BLaER1 treated with 17β-estradiol and CSF1 and Interleukin-3, amounts not matched to agents 10 nM and 100 nM (cell line): ENCODE measurements around the gene OR10AD1.

Experiments used
- H3K27ac ChIP-seq, 11 experiments: shearing (Covaris generic); formaldehyde crosslinking; 2 replicates each; pipeline ENCODE4 v1.8.1; 2022
- H3K27me3 ChIP-seq, 11 experiments: shearing (Covaris generic); formaldehyde crosslinking; 2 replicates each; pipeline ENCODE4 v1.8.1; 2022
- H3K36me3 ChIP-seq, 11 experiments: shearing (Covaris generic); formaldehyde crosslinking; 2 replicates each; pipeline ENCODE4 v1.8.1; 2022
- H3K4me1 ChIP-seq, 10 experiments: shearing (Covaris generic); formaldehyde crosslinking; 2 replicates each; pipeline ENCODE4 v1.8.1; 2022
- H3K4me2 ChIP-seq, 11 experiments: shearing (Covaris generic); formaldehyde crosslinking; 2 replicates each; pipeline ENCODE4 v1.8.1; 2022
- H3K4me3 ChIP-seq, 10 experiments: shearing (Covaris generic); formaldehyde crosslinking; 2 replicates each; pipeline ENCODE4 v1.8.1; 2022
- H3K9ac ChIP-seq, 11 experiments: shearing (Covaris generic); formaldehyde crosslinking; 2 replicates each; pipeline ENCODE4 v1.8.1; 2022
- H3K9me3 ChIP-seq, 11 experiments: shearing (Covaris generic); formaldehyde crosslinking; replicated peaks in 1 of 11; 2 replicates each; pipeline ENCODE4 v1.8.1; 2022
- H4K20me1 ChIP-seq, 11 experiments: shearing (Covaris generic); formaldehyde crosslinking; 2 replicates each; pipeline ENCODE4 v1.8.1; 2022
- Cebpa-rat ChIP-seq, 11 experiments: shearing (Covaris generic); IDR thresholded peaks; 2 replicates each; pipeline ENCODE4 v1.8.1; 2022

The OR10AD1 gene

GRCh38 chr12:48184549-48184922 is 18.6 kb downstream of the OR10AD1 start:
- Histone ChIP-seq H4K20me1 (peaks cover 0 to 13% (median 0%) of the 10 kb centered on the region in 11 experiments; a peak in 3 of 22 replicates), H3K9me3 (no peaks in the 10 kb centered on the region), H3K27me3 (peaks cover 25 to 41% (median 32%) of the 10 kb centered on the region in 11 experiments), H3K4me2 (peak overlapping the region; percentile 77 to 98 (median 94); a peak in 21 of 22 replicates), H3K27ac (no peak overlapping the region), H3K36me3 (no peaks in the 10 kb centered on the region), H3K9ac (no peak overlapping the region; a peak in 1 of 22 replicates), H3K4me1 (peaks cover 31 to 51% (median 36%) of the 10 kb centered on the region in 10 experiments), H3K4me3 (peak overlapping the region; percentile 65 to 86 (median 76); a peak in 14 of 20 replicates)
- TF ChIP-seq Cebpa-rat (IDR thresholded peaks at IDR 0.05): no peak

GRCh38 chr12:48183876-48184548 is 19.1 kb downstream of the OR10AD1 start:
- Histone ChIP-seq H3K4me1 (peaks cover 31 to 51% (median 36%) of the 10 kb centered on the region in 10 experiments), H3K9ac (peak overlapping the region; percentile 26 to 72 (median 64); a peak in 21 of 22 replicates), H3K4me2 (peak overlapping the region; percentile 77 to 98 (median 94)), H4K20me1 (peaks cover 0 to 13% (median 0%) of the 10 kb centered on the region in 11 experiments; a peak in 3 of 22 replicates), H3K9me3 (no peaks in the 10 kb centered on the region), H3K36me3 (no peaks in the 10 kb centered on the region), H3K4me3 (peak overlapping the region; percentile 65 to 86 (median 76)), H3K27ac (peak overlapping the region in 1 of 11 experiments; percentile 58; a peak in 1 of 22 replicates), H3K27me3 (peaks cover 25 to 41% (median 32%) of the 10 kb centered on the region in 11 experiments)
- TF ChIP-seq Cebpa-rat (IDR thresholded peaks at IDR 0.05): no peak

GRCh38 chr12:48183091-48183875 is 19.8 kb downstream of the OR10AD1 start, which contains the start of gene CCDC184:
CCDC184 (plus strand) TSS chr12:48183644; CDS start chr12:48184123, 479 bp downstream.
- peaks cover 31 to 55% (median 36%) of the 10 kb centered on the region in 10 experiments for H3K4me1 ChIP-seq
- no peak for TF ChIP-seq Cebpa-rat (IDR thresholded peaks at IDR 0.05)
- H4K20me1 ChIP-seq: peaks cover 0 to 13% (median 0%) of the 10 kb centered on the region in 11 experiments; a peak in 3 of 22 replicates
- peak within 1 kb of the TSS; percentile 65 to 86 (median 76) for H3K4me3 ChIP-seq
- H3K9ac ChIP-seq: peak within 1 kb of the TSS; percentile 26 to 72 (median 64)
- H3K27me3 ChIP-seq: peaks cover 25 to 41% (median 32%) of the 10 kb centered on the region in 11 experiments
- peak within 1 kb of the TSS; percentile 77 to 98 (median 94) for H3K4me2 ChIP-seq
- no peaks in the 10 kb centered on the region for H3K9me3 ChIP-seq
- no peaks in the 10 kb centered on the region for H3K36me3 ChIP-seq
- H3K27ac ChIP-seq: peak within 1 kb of the TSS in 1 of 11 experiments; percentile 58; a peak in 2 of 22 replicates

DNA sequence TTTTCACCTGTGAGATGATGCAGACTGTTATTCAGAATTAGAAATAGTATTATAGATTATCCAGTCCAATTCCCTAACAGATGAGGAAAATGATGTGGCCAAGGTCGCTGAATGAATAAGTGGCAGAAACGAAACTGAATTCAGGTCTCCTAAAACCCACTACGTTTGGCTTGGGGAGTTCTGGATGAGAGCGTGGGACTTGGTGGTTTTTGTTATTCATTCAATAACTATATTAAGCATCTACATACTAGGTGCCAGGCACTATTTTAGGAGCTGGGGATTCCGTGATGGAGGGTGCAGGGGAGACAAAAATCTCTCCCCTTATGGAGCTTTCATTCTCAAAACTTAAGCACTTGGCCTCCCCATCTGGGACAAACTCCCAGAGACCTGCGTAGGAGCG is 20.5 kb downstream of the OR10AD1 start:
- Histone ChIP-seq H3K4me3 (peak overlapping the region; percentile 65 to 86 (median 76)), H3K27ac (peak overlapping the region in 1 of 11 experiments; percentile 58; a peak in 1 of 22 replicates), H3K27me3 (peaks cover 25 to 41% (median 32%) of the 10 kb centered on the region in 11 experiments)

DNA sequence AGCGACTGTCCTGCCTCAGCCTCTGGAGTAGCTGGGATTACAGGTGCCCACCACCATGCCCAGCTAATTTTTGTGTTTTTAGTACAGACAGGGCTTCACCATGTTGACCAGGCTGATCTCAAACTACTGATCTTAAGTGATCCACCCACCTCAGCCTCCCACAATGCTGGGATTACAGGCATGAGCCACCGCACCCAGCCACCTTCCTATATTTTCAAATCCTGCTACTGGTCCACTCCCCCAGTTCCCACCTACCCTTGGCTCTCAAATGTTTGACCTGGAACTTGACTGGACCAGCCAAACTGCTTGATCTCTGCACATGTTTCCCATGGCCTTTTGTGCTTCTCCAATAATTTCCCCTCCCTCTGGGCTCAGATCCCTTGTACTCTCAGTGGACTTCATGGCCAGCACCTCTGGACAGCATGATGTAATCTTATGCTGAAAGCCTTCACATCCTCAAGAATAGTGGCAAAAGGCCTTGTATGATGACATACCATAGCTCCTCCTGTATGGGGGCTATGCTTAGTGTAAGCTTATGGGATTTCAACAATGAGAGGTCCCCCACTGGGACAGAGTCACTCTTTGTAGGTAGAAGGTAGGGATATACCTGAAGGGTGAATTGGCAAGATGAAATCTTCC is 22.1 kb downstream of the OR10AD1 start:
- TF ChIP-seq Cebpa-rat (IDR thresholded peaks at IDR 0.05): 0 out of 22 replicates have a peak, but pooled peaks of 1 of the 11 experiments have one; percentile 8
- H3K9me3 ChIP-seq: no peaks in the 10 kb centered on the region
- H3K27me3 ChIP-seq: peaks cover 25 to 40% (median 31%) of the 10 kb centered on the region in 11 experiments

More for the DNA sequence above, 20.5 kb downstream of the OR10AD1 start:
- Histone ChIP-seq H3K4me1 (peaks cover 31 to 55% (median 40%) of the 10 kb centered on the region in 10 experiments), H3K4me2 (peak overlapping the region; percentile 77 to 98 (median 94)), H3K9me3 (no peaks in the 10 kb centered on the region), H4K20me1 (peaks cover 0 to 13% (median 0%) of the 10 kb centered on the region in 11 experiments; a peak in 3 of 22 replicates), H3K9ac (peak overlapping the region; percentile 26 to 72 (median 64); a peak in 20 of 22 replicates), H3K36me3 (no peaks in the 10 kb centered on the region)
- no peak for TF ChIP-seq Cebpa-rat (IDR thresholded peaks at IDR 0.05)

DNA sequence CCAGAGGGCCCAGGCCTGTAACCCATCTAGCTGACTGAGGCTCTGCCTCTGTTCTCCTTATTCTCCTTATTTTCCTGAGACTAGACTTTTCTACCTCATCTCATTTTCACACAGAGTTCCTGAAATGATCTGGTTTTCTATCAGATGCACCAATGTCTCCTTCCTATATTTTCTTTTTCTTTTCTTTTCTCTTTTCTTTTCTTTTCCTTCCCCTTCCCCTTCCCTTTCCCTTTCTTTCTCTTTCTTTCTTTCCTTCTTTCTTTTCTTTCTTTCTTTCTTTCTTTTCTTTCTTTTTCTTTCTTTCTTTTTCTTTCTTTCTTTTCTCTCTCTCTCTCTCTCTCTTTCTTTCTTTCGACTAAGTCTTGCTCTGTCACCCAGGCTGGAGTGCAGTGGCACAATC is 22.7 kb downstream of the OR10AD1 start:
- no peak overlapping the region for H3K27ac ChIP-seq
- H3K9ac ChIP-seq: no peak overlapping the region
- H3K9me3 ChIP-seq: no peaks in the 10 kb centered on the region
- peaks cover 0 to 13% (median 0%) of the 10 kb centered on the region in 11 experiments; a peak in 3 of 22 replicates for H4K20me1 ChIP-seq
- H3K4me3 ChIP-seq: no peak overlapping the region
- no peak overlapping the region for H3K4me2 ChIP-seq
- peaks cover 24 to 47% (median 35%) of the 10 kb centered on the region in 10 experiments for H3K4me1 ChIP-seq
- TF ChIP-seq Cebpa-rat (IDR thresholded peaks at IDR 0.05): no peak
- H3K36me3 ChIP-seq: no peaks in the 10 kb centered on the region
- peaks cover 20 to 34% (median 26%) of the 10 kb centered on the region in 11 experiments for H3K27me3 ChIP-seq

More for the DNA sequence above, 22.1 kb downstream of the OR10AD1 start:
- Histone ChIP-seq H3K27ac (no peak overlapping the region), H3K4me3 (no peak overlapping the region), H4K20me1 (peaks cover 0 to 13% (median 0%) of the 10 kb centered on the region in 11 experiments; a peak in 3 of 22 replicates), H3K4me1 (peaks cover 27 to 51% (median 41%) of the 10 kb centered on the region in 10 experiments), H3K9ac (no peak overlapping the region), H3K36me3 (no peaks in the 10 kb centered on the region), H3K4me2 (no peak overlapping the region)

- Histone ChIP-seq H3K9me3 (no peaks in the 10 kb centered on the region), H3K4me2 (no peak overlapping the region), H3K36me3 (no peaks in the 10 kb centered on the region), H3K27me3 (peaks cover 10 to 25% (median 16%) of the 10 kb centered on the region in 11 experiments), H3K4me3 (no peak overlapping the region), H4K20me1 (peaks cover 0 to 3% (median 0%) of the 10 kb centered on the region in 11 experiments; a peak in 2 of 22 replicates), H3K4me1 (peaks cover 15 to 37% (median 26%) of the 10 kb centered on the region in 10 experiments), H3K27ac (no peak overlapping the region), H3K9ac (no peak overlapping the region)
- TF ChIP-seq Cebpa-rat (IDR thresholded peaks at IDR 0.05): no peak
These were observed 23.6 kb downstream of the OR10AD1 start for GRCh38 chr12:48179466-48179865.

GRCh38 chr12:48177982-48178381 is 25.1 kb downstream of the OR10AD1 start:
- H3K4me2 ChIP-seq: peak overlapping the region in 7 of 11 experiments; percentile 2 to 65 (median 52); a peak in 13 of 22 replicates
- no peaks in the 10 kb centered on the region for H3K36me3 ChIP-seq
- H3K4me3 ChIP-seq: no peak overlapping the region
- TF ChIP-seq Cebpa-rat (IDR thresholded peaks at IDR 0.05): no peak
- H3K4me1 ChIP-seq: peaks cover 10 to 32% (median 21%) of the 10 kb centered on the region in 10 experiments
- no peaks in the 10 kb centered on the region for H4K20me1 ChIP-seq
- H3K9me3 ChIP-seq: no peaks in the 10 kb centered on the region
- H3K9ac ChIP-seq: no peak overlapping the region
- no peak overlapping the region for H3K27ac ChIP-seq
- H3K27me3 ChIP-seq: peaks cover 0 to 10% (median 1%) of the 10 kb centered on the region in 11 experiments; a peak in 6 of 22 replicates
